NCI-H2107 treated with DMSO at 0.1 percent for 48 hours (cell line): ENCODE results near the gene CHTF18.
"Not testable (repeated sequence)": the region's sequence is repeated elsewhere in the genome, so short reads cannot be mapped to it uniquely, and the experiment has no call there.

Source experiments
- DNase-seq: peaks from one replicate; lab custom pipeline; 2025; ENCODE audit not compliant: unreplicated experiment; lab: John Stamatoyannopoulos, UW

CHTF18 gene

GRCh38 chr16:825341-826061 is 37.1 kb downstream of the CHTF18 start:
- DNase-seq = no peak

- no peak for DNase-seq
Observed at GRCh38 chr16:827513-827912, 39.1 kb downstream of the CHTF18 start.

GRCh38 chr16:828891-829290 is 40.5 kb downstream of the CHTF18 start:
- DNase-seq = no peak

GRCh38 chr16:830107-830870 is 41.9 kb downstream of the CHTF18 start:
- no peak for DNase-seq

- no peak for DNase-seq
Observed at GRCh38 chr16:830871-831570, 42.6 kb downstream of the CHTF18 start.

- DNase-seq = no peak
Observed at GRCh38 chr16:831571-832413, 43.4 kb downstream of the CHTF18 start.

- DNase-seq = no peak
Observed at GRCh38 chr16:832652-833336, 44.4 kb downstream of the CHTF18 start.

GRCh38 chr16:833411-833810 is 45.0 kb downstream of the CHTF18 start:
- DNase-seq = no peak

GRCh38 chr16:835373-835772 is 47.0 kb downstream of the CHTF18 start:
- no peak for DNase-seq

- no peak for DNase-seq
Observed at GRCh38 chr16:836221-836620, 47.8 kb downstream of the CHTF18 start.

- DNase-seq = not testable (repeated sequence)
Observed at GRCh38 chr16:836822-837221, 48.4 kb downstream of the CHTF18 start.

GRCh38 chr16:838741-839140 is 50.3 kb downstream of the CHTF18 start:
- DNase-seq = no peak

GRCh38 chr16:839643-840408 is 51.4 kb downstream of the CHTF18 start:
- no peak for DNase-seq

GRCh38 chr16:840561-841454 is 52.4 kb downstream of the CHTF18 start:
- DNase-seq = no peak

GRCh38 chr16:841455-842060 is 53.1 kb downstream of the CHTF18 start:
- DNase-seq = no peak

- no peak for DNase-seq
Observed at GRCh38 chr16:842061-842476, 53.6 kb downstream of the CHTF18 start.

- no peak for DNase-seq
Observed at GRCh38 chr16:842711-843560, 54.5 kb downstream of the CHTF18 start.
